ENCODE measurements around the gene LGALS9. TPM values are rescaled to one million over a fixed set of nuclear protein-coding genes. Genes with fewer than 3 reads are reported as not detected.
"Not testable (repeated sequence)": the region's sequence is repeated elsewhere in the genome, so short reads cannot be mapped to it uniquely, and the experiment has no call there.

LGALS9 gene
- polyA plus RNA-seq, 4 donors, result 31.0 to 240 (median 68.4) TPM

DNA sequence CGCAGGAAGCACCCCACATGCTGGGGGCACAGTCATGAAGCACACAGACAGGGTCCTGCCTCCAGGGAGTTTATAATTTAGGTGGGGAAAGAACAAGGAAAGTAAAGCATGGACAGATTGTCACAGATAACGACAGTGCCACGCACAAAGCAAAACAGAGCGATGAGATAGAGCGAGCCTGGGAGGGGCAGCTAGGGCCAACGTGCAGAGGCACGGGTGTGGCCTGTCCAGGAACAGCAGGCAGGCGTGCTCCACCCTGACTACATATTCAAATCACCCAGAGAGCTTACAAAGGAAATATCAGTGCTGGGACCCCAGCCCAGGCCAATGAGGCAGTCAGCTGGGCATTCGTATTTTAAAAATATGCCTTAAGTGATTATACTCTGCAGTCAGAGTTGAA lies 16.8 kb downstream of the LGALS9 start:
- no peaks in the 10 kb centered on the region for H3K27me3 ChIP-seq (ENCODE audit: control insufficient read depth in 3 of 3, insufficient read depth in 3 of 3, low read length in 3 of 3)
- DNase-seq (peak; percentile 62 to 87), FAIRE-seq (no peak)
- no peaks in the 10 kb centered on the region for H3K9me3 ChIP-seq (ENCODE audit: control insufficient read depth in 2 of 2, insufficient read depth in 1 of 2, low read depth in 1 of 2, low read length in 1 of 2)
- no peak overlapping the region for H3K4me3 ChIP-seq (ENCODE audit: low read depth in 1 of 3, low read length in 3 of 3)
- H3K4me1 ChIP-seq (ENCODE audit: control insufficient read depth in 3 of 3, insufficient read depth in 2 of 3, low read depth in 1 of 3, low read length in 2 of 3), result peaks cover 0 to 8% (median 0%) of the 10 kb centered on the region in 3 donors
- H3K27ac ChIP-seq (ENCODE audit: low read depth in 1 of 3, low read length in 2 of 3), result peak overlapping the region in 1 of 3 donors; percentile 57
- H3K36me3 ChIP-seq (ENCODE audit: control insufficient read depth in 3 of 3, insufficient read depth in 2 of 3, low read depth in 1 of 3, low read length in 3 of 3), result peaks cover 0 to 6% (median 5%) of the 10 kb centered on the region in 3 donors
- 29 to 55% (median 38%) methylated on average over 9 of the region's 9 CpGs for WGBS, 3 donors

DNA sequence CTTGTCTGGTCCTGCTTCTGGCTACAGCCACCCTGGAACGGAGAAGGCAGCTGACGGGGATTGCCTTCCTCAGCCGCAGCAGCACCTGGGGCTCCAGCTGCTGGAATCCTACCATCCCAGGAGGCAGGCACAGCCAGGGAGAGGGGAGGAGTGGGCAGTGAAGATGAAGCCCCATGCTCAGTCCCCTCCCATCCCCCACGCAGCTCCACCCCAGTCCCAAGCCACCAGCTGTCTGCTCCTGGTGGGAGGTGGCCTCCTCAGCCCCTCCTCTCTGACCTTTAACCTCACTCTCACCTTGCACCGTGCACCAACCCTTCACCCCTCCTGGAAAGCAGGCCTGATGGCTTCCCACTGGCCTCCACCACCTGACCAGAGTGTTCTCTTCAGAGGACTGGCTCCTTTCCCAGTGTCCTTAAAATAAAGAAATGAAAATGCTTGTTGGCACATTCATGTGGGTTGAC lies 18.2 kb downstream of the LGALS9 start:
- not testable (repeated sequence) for H3K4me3 ChIP-seq (ENCODE audit: low read depth in 1 of 3, low read length in 3 of 3); H3K27me3 ChIP-seq (ENCODE audit: control insufficient read depth in 3 of 3, insufficient read depth in 3 of 3, low read length in 3 of 3); FAIRE-seq; H3K9me3 ChIP-seq (ENCODE audit: control insufficient read depth in 2 of 2, insufficient read depth in 1 of 2, low read depth in 1 of 2, low read length in 1 of 2); H3K36me3 ChIP-seq (ENCODE audit: control insufficient read depth in 3 of 3, insufficient read depth in 2 of 3, low read depth in 1 of 3, low read length in 3 of 3); H3K27ac ChIP-seq (ENCODE audit: low read depth in 1 of 3, low read length in 2 of 3); H3K4me1 ChIP-seq (ENCODE audit: control insufficient read depth in 3 of 3, insufficient read depth in 2 of 3, low read depth in 1 of 3, low read length in 2 of 3)
- peak in 1 of 2 donors; percentile 25 for DNase-seq
- WGBS, 3 donors, result 60 to 70% (median 67%) methylated on average over 5 of the region's 5 CpGs

DNA sequence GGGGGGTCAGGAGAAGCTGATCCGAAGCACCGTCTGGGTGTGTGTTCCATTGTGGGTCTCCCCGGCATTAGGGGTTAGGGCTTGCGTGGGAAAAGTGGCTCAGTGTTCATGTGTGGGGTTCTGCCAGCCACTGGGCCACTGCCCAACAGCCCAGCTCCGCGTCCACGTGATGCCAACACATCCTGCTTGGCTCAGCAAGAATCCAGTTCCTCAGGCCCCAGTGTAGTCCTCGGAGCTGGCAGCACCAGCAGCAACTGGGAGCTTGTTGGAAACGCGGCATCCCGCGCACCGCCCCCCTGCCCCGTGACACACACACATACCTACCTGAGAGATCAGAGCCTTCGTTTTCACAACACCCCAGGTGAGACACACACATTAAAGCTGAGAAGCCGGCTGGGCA lies 18.9 kb downstream of the LGALS9 start:
- Histone ChIP-seq H3K9me3 (ENCODE audit: control insufficient read depth in 2 of 2, insufficient read depth in 1 of 2, low read depth in 1 of 2, low read length in 1 of 2) (no peaks in the 10 kb centered on the region), H3K4me3 (ENCODE audit: low read depth in 1 of 3, low read length in 3 of 3) (no peak overlapping the region), H3K27ac (ENCODE audit: low read depth in 1 of 3, low read length in 2 of 3) (no peak overlapping the region), H3K27me3 (ENCODE audit: control insufficient read depth in 3 of 3, insufficient read depth in 3 of 3, low read length in 3 of 3) (no peaks in the 10 kb centered on the region), H3K4me1 (ENCODE audit: control insufficient read depth in 3 of 3, insufficient read depth in 2 of 3, low read depth in 1 of 3, low read length in 2 of 3) (peaks cover 0 to 8% (median 0%) of the 10 kb centered on the region in 3 donors), H3K36me3 (ENCODE audit: control insufficient read depth in 3 of 3, insufficient read depth in 2 of 3, low read depth in 1 of 3, low read length in 3 of 3) (peaks cover 0 to 4% (median 4%) of the 10 kb centered on the region in 3 donors)
- FAIRE-seq, result no peak
- WGBS, 3 donors, result 79 to 87% (median 85%) methylated on average over 16 of the region's 16 CpGs
- DNase-seq, result no peak

DNA sequence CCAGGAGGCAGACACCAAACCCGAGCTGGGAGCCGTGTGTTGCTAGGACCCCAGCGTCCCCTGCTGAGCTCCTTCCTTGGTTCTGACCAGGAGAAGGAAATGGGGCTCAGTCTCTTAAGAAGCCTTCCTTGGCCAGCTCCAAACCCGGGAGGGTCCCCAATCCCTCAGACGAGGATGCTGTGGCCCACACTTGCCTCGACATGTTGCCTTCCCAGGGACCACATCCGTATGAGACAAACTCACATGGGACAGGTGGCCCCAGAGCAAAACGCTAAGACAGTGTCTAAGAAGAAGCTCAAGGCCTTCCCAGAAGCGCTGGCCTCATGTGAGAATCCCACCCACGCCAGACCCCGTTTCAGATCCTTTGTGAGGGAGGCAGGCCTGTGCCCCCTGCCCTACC lies 19.8 kb downstream of the LGALS9 start:
- no peak for DNase-seq
- Histone ChIP-seq H3K4me3 (ENCODE audit: low read depth in 1 of 3, low read length in 3 of 3) (no peak overlapping the region), H3K9me3 (ENCODE audit: control insufficient read depth in 2 of 2, insufficient read depth in 1 of 2, low read depth in 1 of 2, low read length in 1 of 2) (no peaks in the 10 kb centered on the region), H3K4me1 (ENCODE audit: control insufficient read depth in 3 of 3, insufficient read depth in 2 of 3, low read depth in 1 of 3, low read length in 2 of 3) (peaks cover 0 to 8% (median 0%) of the 10 kb centered on the region in 3 donors), H3K36me3 (ENCODE audit: control insufficient read depth in 3 of 3, insufficient read depth in 2 of 3, low read depth in 1 of 3, low read length in 3 of 3) (peaks cover 0 to 4% (median 4%) of the 10 kb centered on the region in 3 donors), H3K27me3 (ENCODE audit: control insufficient read depth in 3 of 3, insufficient read depth in 3 of 3, low read length in 3 of 3) (no peaks in the 10 kb centered on the region), H3K27ac (ENCODE audit: low read depth in 1 of 3, low read length in 2 of 3) (no peak overlapping the region)
- WGBS, 3 donors, result 73 to 83% (median 79%) methylated on average over 11 of the region's 11 CpGs
- no peak for FAIRE-seq

DNA sequence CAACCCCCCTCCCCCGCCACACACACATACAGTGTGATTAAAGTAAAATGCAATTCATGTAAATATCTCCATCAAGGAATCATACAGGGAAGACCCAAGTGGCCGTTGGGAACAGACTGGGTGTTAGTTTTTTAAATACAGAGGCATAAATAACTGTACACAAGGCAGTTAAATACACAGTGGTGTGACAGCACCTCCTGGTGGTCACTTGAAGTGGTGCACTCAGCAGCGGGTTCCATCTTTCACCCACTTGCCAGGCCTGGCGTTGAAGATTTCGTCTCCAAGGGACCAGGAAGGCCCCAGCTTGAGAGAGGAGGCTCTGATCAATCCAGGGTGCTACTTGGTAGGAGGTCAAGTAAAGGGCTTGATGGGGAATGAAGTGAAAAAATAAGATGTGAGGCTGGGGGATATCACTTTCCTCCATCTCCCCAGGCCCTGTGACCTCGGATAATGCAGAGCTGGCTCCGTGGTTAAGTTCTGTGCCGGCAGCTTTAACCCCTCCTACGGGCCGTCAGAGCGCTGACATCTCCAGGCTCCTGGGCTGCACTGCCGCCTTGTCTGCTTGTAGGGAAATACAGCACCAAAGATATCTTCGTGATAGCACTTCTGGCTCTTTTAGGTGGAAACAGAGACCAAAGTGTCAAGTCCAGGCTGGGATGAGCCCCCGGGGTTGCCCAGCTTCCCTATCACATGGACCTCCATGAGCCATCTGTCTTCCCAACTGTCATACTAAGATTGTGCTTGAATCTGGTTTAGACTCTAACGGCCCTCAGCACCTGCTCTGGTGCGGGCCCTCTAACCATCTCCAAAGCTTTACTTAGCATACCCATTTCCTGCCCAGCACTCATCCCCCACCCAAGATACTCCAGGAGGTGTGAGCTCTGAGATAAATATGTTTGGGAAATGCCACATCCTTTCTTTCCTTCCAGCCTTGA lies 20.7 kb downstream of the LGALS9 start:
- peaks cover 0 to 8% (median 0%) of the 10 kb centered on the region in 3 donors for H3K4me1 ChIP-seq (ENCODE audit: control insufficient read depth in 3 of 3, insufficient read depth in 2 of 3, low read depth in 1 of 3, low read length in 2 of 3)
- H3K36me3 ChIP-seq (ENCODE audit: control insufficient read depth in 3 of 3, insufficient read depth in 2 of 3, low read depth in 1 of 3, low read length in 3 of 3), result peaks cover 0 to 4% (median 4%) of the 10 kb centered on the region in 3 donors
- no peak overlapping the region for H3K4me3 ChIP-seq (ENCODE audit: low read depth in 1 of 3, low read length in 3 of 3)
- no peaks in the 10 kb centered on the region for H3K9me3 ChIP-seq (ENCODE audit: control insufficient read depth in 2 of 2, insufficient read depth in 1 of 2, low read depth in 1 of 2, low read length in 1 of 2)
- FAIRE-seq (no peak), DNase-seq (peak; percentile 48 to 59)
- no peak overlapping the region for H3K27ac ChIP-seq (ENCODE audit: low read depth in 1 of 3, low read length in 2 of 3)
- 48 to 50% (median 48%) methylated on average over 16 of the region's 16 CpGs for WGBS, 3 donors
- H3K27me3 ChIP-seq (ENCODE audit: control insufficient read depth in 3 of 3, insufficient read depth in 3 of 3, low read length in 3 of 3), result no peaks in the 10 kb centered on the region

DNA sequence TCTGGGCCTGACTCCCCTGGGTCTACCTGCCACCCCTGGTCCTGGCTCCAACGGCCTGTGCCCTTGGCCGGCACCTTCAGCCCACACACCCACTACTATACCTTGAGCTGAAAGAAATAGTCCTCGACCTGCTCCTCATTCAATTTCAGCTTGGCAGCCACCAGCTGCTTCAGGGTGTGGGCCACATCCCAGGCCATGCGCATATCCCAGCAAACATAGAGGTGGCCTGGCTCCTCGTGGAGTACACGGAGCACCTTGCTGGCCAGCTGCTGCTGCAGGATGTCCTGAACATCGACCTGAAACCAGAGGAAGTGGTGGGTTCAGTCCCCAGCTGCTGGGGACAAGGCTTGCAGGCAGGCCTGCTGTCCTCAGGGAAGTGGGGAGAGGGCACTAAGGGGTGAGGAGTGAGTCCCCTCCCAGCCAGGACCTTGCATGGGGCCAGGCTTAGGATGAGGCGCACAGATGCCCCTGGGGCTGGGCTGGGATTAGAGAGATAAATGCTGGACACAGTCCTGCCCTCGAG lies 22.5 kb downstream of the LGALS9 start:
- not testable (repeated sequence) for H3K4me3 ChIP-seq (ENCODE audit: low read depth in 1 of 3, low read length in 3 of 3); FAIRE-seq
- WGBS, 3 donors, result 66 to 74% (median 72%) methylated on average over 7 to 9 of the region's 9 CpGs

DNA sequence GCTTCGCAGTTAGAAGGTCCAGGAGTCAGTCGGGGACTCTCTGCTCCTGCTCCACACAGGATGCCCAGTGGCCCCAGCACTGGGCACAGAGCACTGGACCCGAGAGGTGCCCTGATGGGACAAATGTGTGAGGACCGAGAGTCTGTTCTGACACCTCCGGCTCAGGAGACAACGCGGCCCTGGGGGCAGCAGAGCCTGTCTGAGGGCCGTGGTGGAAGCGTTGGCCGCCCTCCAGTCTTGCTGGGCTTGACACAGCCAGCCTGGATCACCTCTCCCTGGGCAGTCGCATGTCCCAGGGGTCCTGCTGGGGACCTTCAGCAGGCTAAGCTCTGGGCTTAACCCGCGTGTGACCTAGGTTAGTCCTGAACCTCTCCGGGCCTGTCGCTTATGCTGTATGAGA lies 23.1 kb downstream of the LGALS9 start:
- 92 to 93% (median 93%) methylated on average over 15 of the region's 15 CpGs for WGBS, 3 donors
- DNase-seq (no peak), FAIRE-seq (no peak)
- Histone ChIP-seq H3K9me3 (ENCODE audit: control insufficient read depth in 2 of 2, insufficient read depth in 1 of 2, low read depth in 1 of 2, low read length in 1 of 2) (no peaks in the 10 kb centered on the region), H3K27me3 (ENCODE audit: control insufficient read depth in 3 of 3, insufficient read depth in 3 of 3, low read length in 3 of 3) (no peaks in the 10 kb centered on the region), H3K4me3 (ENCODE audit: low read depth in 1 of 3, low read length in 3 of 3) (no peak overlapping the region), H3K27ac (ENCODE audit: low read depth in 1 of 3, low read length in 2 of 3) (no peak overlapping the region), H3K36me3 (ENCODE audit: control insufficient read depth in 3 of 3, insufficient read depth in 2 of 3, low read depth in 1 of 3, low read length in 3 of 3) (no peaks in the 10 kb centered on the region), H3K4me1 (ENCODE audit: control insufficient read depth in 3 of 3, insufficient read depth in 2 of 3, low read depth in 1 of 3, low read length in 2 of 3) (no peaks in the 10 kb centered on the region)

More for the DNA sequence above, 22.5 kb downstream of the LGALS9 start:
- not testable (repeated sequence) for H3K27me3 ChIP-seq (ENCODE audit: control insufficient read depth in 3 of 3, insufficient read depth in 3 of 3, low read length in 3 of 3); DNase-seq; H3K36me3 ChIP-seq (ENCODE audit: control insufficient read depth in 3 of 3, insufficient read depth in 2 of 3, low read depth in 1 of 3, low read length in 3 of 3); H3K27ac ChIP-seq (ENCODE audit: low read depth in 1 of 3, low read length in 2 of 3); H3K9me3 ChIP-seq (ENCODE audit: control insufficient read depth in 2 of 2, insufficient read depth in 1 of 2, low read depth in 1 of 2, low read length in 1 of 2); H3K4me1 ChIP-seq (ENCODE audit: control insufficient read depth in 3 of 3, insufficient read depth in 2 of 3, low read depth in 1 of 3, low read length in 2 of 3)

DNA sequence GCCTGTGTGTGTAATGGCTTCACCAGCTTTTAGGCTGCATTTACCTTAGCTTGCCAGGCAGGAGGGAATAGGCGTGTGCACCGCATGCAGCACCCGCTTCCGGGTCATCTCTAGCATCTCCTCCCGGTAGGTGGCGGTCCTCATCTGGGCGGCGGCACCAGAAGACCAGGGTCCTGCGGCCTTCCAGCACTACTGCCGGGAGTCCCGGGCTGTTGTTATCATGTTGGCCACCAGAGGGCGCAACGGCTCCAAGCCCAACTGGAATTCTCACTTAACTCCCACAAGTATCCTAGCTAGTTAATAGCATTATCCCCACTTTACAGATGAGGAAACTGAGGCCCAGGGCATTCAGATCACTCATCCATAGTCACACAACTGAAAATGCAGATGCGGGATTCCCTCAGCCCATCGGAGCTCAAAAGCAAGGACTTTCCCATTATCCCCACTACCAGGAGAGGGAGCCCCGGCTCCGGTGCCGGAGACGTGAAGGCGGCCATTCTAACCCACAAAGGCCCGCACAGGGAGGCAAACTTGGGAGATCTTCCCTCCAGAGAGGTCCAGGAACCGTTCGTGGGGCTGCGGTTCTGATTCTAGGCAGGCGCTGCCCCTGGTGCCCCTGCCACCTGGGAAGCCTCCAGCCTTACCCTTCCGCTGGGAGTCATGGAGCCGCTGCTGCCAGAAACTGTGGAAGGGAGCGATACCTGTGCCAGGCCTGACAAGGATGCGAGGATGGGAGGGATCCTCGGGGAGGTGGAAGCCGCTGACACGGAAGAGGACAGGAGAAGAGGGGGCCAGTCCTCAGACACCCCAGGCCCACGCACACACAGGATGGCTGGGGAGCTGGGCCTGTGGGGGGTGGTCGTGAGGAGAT lies 23.9 kb downstream of the LGALS9 start:
- Histone ChIP-seq H3K27me3 (ENCODE audit: control insufficient read depth in 3 of 3, insufficient read depth in 3 of 3, low read length in 3 of 3) (no peaks in the 10 kb centered on the region), H3K4me1 (ENCODE audit: control insufficient read depth in 3 of 3, insufficient read depth in 2 of 3, low read depth in 1 of 3, low read length in 2 of 3) (no peaks in the 10 kb centered on the region), H3K27ac (ENCODE audit: low read depth in 1 of 3, low read length in 2 of 3) (no peak overlapping the region), H3K4me3 (ENCODE audit: low read depth in 1 of 3, low read length in 3 of 3) (no peak overlapping the region), H3K36me3 (ENCODE audit: control insufficient read depth in 3 of 3, insufficient read depth in 2 of 3, low read depth in 1 of 3, low read length in 3 of 3) (no peaks in the 10 kb centered on the region), H3K9me3 (ENCODE audit: control insufficient read depth in 2 of 2, insufficient read depth in 1 of 2, low read depth in 1 of 2, low read length in 1 of 2) (no peaks in the 10 kb centered on the region)
- WGBS, 3 donors, result 39 to 45% (median 40%) methylated on average over 34 of the region's 34 CpGs
- FAIRE-seq (no peak), DNase-seq (peak; percentile 66 to 82)

All from small intestine (tissue), 7 donors.